ENCODE data around the gene LOXL3.
A peak's percentile ranks its signal among the peaks of the same experiment; 100 is the strongest.

The LOXL3 gene, protein sequence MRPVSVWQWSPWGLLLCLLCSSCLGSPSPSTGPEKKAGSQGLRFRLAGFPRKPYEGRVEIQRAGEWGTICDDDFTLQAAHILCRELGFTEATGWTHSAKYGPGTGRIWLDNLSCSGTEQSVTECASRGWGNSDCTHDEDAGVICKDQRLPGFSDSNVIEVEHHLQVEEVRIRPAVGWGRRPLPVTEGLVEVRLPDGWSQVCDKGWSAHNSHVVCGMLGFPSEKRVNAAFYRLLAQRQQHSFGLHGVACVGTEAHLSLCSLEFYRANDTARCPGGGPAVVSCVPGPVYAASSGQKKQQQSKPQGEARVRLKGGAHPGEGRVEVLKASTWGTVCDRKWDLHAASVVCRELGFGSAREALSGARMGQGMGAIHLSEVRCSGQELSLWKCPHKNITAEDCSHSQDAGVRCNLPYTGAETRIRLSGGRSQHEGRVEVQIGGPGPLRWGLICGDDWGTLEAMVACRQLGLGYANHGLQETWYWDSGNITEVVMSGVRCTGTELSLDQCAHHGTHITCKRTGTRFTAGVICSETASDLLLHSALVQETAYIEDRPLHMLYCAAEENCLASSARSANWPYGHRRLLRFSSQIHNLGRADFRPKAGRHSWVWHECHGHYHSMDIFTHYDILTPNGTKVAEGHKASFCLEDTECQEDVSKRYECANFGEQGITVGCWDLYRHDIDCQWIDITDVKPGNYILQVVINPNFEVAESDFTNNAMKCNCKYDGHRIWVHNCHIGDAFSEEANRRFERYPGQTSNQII

DNA sequence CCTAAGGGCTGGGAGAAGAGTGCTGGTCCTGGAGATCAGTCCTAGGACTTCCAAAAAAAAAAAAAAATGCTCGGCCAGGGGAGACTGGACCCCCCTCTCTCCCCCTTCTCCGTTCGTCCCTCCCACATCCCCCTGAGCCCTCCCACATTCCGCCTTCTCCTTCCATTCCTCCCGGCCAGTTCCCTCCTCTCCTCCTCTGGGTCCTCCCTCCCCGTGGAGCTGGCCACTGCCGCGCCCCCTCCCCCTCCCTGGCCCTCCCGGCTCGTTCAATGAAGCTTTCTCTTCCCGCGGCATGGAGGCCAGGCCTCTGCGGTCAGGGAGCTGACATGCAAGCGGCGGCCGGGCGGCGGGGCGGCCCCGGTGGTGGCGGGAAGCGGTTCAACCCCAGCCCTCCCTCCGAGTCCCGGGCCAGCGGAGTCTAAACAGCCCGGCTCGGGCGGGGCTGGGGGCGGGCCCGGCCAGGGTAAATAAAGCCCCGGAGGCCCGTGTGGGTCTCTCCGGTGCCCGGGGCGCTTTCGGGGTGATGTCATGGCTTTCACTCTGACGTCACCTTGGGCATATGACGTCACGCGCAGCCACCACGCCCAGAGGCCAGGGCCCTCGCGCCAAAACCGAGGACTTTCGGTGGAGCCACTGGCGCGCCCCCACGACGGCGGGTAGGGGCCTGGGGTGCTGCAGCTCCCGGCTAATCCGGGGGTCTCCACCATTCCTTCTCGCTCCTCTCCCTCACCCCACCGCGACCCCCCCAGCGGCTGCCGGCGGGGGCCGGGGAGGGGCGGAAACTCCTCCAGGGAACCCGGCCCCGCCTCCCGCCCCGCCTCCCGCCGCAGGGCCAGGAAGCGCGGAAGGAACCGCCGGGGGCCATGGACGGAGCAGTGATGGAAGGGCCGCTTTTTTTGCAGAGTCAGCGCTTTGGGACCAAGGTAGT is at the start of gene LOXL3, which contains the start of gene DOK1:
Gene LOXL3 (minus strand): TSS at position 51 of the 928 bp plus-strand sequence. CDS start 1,308 bp downstream, outside the sequence.
Gene DOK1 (plus strand): TSS at position 829 of the 928 bp plus-strand sequence. CDS start 35 bp downstream, at position 864.
- DNase-seq: peak; percentile 93

DNA sequence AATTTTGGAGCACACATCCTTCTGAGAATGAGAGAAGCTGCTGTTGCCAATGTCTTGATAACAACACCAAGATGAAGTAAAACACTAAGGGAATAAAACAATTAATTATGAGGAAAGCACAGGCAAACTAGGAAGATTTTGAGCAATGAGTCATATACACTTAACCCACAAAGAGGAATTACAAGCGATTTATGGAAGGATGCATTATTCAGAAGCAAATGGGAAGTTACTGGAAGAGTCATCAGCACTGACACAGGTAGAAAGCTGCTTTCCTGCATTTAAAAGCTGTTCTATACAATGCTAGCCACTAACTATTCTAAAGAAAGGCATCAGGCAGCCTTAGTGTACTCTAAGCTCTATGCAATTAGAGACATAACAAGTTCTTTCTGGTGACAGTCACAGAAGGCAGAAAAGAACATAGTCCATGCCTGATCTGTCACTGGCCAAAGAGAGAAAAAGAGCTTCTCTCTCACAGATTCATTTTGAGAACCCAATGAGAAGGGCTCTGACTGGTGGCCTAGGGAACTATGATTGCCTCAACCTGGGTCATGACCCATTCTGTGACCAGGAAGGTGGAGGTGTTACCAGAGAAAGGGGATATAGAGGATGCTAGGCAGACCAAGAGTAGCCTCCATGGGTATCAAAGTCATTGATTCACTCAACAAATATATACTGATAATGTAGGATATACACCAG is 49.0 kb upstream of the LOXL3 start:
- peak; percentile 69 for DNase-seq

DNA sequence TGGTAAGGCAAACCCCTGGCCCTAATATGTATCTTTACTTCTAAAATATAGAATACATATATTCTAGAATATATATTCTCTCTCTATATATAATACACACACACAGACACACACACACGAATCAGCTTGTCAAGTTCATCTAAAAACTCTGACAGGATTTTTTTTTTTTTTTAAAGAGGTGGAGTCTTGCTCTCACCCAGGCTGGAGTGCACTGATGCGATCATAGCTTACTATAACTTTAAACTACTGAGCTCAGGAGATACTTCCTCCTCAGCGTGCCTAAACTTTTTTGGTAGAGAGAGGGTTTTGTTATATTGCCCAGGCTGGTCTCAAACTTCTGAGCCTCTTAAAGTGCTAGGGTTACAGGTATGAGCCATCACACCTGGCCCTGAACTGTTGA is 45.9 kb upstream of the LOXL3 start:
- no peak for DNase-seq

DNA sequence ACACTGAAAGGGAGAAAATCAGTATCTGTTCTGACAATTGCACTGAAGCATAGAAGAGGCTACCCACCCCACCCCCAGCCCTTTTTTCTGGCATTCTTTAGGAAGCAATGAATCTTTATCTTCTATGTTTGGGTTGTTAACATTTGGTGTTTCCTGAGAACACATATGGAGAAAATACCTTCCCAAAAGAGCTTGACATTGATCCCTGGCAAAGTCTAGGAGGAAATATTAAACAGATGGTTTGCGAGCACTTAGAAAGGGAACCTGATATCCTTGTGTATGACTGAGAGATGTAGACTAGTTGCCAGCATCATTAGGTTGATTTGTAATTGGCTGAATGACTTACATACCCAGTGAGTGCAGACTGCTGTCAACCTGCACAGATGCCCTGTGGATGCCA is 43.7 kb upstream of the LOXL3 start:
- DNase-seq: no peak

DNA sequence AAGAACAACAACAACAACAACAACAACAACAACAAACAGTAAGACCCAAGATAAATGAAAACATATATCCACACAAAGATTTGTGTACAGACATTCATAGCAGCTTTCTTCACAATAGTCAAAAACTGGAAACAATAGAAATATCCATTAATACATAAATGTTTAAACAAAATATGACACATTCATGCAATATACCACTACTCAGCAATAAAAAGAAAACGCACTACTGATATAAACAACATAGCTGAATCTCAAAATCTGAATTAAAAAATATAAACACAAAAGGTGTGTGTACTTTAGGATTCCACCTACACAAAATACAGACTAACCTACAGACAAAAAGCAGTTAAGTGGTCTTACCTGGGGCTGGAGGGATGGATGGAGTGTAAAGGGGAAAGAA is 42.8 kb upstream of the LOXL3 start:
- no peak for DNase-seq

DNA sequence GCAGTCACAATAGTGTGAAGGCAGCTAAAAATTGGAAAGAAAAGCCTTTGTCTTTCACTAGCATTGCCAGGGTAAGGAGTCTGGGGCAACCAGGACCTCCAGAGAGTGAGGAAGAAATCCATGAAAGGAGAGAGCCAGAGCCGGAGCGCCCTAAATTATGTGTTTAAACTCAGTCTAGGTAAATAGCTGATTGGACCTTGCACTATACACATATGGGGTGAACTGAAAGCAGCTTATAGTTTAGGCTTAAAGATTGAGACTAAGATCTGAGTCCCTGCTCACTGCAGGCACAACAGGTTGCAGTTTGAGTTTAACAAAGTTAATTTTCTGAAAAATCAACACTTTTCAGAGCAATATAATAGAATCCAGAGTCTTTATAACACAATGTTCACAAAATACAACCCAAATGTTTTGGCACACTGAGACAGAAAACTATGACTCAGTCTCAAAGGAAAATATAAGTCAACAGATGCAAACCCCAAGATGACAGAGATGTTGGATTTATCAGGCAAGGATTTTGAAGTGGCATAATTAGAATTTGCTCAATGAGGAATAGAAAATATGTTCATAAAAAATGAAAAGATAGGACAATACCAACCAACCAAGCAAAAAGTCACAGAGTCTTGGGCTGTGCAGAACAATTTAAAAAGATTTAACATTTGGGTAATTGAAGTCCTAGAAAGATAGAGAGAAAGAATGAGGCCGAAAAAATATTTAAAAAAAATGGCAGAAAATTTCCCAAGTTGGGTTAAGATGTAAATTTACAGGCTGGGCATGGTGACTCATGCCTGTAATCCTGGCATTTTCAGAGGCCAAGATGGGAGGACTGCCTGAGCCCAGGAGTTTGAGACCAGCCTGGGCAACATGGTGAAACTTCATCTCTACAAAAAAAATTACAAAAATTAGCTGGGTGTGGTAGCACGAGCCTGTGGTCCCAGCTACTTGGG is 40.4 kb upstream of the LOXL3 start:
- DNase-seq: no peak

DNA sequence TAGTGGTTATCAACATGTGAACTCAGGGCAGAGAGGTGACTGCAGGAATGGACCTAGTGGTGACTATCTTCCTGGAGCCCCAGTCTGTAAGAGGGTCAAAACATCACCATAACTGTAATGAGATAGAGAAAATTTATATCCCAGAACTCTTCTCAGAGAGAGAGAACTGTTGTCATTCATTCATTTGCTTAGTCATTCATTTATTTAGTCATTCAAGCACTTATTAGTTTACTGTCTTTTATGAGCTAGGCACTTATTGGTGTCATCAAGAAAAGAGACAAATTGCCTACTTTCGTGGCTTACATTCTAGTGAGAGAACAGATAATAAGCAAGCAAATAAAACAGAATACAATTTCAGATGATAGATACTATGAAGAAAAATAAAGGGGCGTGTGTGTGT is 34.9 kb upstream of the LOXL3 start:
- DNase-seq: no peak

DNA sequence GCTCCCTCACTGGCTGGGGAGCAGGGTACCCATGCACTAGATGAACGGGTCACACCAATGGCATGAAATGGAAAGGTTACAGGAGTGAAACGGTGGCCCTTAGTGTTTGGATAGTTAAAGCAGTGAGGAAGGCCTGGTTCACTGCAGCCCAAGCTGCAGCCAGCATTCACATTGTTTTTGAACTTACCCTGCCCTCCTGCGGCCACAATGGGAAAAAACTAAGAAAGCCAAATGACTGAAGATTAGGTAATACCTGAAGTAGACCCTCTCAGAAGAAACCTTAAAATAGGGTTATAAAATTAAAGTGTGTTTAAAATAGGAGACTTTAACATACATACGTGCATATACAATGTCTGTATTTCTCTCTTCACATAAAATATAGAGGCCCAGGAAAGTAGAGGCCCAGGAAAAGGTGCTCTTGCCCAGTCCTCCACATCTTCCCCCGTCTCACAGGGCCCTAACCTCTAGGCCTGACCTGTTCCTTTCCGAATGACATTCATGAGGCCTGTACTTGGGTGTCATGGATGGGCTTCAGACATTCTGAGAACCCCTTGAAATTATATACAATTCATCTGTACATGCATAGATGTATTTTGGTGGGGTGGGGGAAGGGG is 34.0 kb upstream of the LOXL3 start:
- DNase-seq: peak; percentile 75

DNA sequence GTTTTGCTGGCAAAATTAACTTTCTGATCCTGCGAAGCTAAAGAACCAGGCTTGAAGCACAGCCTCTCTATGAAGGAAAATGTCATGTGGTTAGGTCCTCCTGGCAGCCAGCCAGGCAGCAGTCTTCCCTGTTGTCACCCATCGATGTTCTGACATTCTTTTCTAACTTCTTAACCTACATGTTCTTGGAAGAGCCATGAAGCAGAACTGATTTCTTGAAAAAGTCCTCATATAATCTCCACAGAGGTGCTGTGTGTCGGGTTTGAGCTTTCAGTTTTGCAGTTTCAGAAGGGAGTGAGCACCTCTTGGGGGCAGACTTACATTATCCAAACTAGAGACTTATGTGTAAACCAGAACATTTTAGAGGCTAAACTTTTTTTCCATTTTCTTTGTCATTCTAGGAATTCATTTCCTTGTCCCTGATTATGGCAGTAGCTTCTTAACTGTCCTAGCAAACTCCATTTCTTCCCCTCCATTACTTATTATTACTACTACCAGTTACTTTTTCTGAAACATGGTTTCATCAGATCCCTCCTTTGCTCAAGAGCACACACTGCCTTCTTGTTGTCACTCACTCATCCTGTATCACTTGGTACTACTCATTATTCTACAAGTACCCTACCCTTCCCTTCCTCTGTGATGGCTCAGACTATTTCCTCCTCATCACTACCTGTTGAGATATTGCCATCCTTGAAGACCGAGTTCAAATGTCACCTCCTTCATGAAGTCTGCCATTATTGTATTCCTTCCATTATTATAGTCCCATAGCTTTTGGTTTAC is 31.9 kb upstream of the LOXL3 start:
- no peak for DNase-seq

DNA sequence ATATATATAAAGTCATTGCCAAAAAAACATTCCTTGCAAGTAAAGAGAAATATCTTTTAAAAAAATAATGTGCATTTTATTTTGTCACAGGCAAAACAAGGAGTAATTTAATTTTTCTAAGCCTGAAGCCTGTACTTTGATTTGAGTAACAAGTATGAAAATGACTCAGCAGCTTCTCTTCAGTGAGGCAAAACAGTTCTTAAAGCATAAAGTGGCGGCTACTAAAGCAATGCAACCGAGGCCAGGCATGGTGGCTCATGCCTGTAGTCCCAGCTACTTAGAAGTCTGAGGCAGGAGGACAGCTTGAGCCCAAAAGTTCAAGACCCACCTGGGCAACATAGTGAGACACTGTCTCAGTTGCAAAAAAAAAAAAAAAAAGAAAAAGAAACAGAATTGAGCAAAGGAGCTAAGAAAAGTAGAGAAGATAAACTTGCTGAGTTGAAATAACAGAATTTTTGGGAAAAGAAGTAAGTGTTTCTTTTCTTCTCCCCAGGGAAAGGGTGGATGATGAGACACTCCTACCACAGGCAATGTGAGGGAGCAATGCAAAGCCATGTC is 30.4 kb upstream of the LOXL3 start:
- peak; percentile 63 for DNase-seq

DNA sequence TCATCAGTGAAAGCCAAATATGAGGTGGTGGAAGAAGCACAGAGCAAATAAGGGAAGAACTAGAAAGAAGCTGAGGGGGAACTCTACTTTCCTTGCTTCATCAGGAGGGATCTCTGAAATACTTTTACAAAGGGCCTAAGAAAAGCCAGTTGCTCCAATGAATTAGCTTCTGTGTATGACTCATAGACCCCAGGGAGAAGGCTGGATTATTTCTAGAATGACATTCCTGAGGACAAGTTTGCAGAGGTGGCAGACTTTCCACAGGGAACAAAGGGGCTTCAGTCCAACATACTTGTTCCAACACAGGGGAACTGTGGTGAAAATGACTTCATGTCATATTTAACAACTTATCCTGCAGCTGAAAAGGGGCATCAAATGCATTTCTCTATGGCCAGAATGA is 29.8 kb upstream of the LOXL3 start:
- peak; percentile 86 for DNase-seq

DNA sequence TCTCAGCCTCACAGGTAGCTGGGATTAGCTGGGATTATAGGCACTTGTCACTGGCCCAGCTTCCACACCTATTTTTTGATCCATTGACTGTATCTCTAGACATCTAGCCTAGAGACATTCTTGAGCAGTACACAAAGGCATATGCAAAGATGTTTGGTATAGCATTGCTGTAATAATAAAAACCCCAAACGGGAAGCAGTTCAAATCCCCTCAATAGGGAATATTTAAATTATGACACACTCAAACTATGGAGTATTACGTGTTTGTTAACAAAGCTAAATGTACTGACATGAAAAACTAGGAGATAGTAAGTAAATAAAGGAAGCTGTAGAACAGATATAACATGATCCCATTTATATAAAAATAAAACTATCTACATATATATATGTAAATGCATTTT is 28.4 kb upstream of the LOXL3 start:
- DNase-seq: no peak

DNA sequence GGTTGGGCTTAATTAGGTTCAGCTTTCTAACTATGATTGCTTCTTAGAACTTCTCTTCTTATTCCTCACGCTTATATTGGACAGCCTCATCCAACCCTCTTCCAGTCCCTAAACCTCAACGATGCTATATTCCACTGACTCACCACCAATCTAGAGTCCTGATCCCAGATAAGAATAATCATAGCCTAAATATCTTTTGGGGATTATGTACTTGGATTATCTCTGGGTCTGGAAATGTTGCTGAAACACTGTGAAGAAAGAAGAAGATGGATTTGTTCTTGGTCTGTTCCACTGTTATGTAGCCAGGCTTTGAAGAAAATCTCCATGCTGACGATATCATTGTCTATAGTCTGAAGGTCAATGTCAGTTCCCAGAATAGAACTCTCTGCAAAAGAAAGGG is 27.7 kb upstream of the LOXL3 start:
- DNase-seq: no peak

DNA sequence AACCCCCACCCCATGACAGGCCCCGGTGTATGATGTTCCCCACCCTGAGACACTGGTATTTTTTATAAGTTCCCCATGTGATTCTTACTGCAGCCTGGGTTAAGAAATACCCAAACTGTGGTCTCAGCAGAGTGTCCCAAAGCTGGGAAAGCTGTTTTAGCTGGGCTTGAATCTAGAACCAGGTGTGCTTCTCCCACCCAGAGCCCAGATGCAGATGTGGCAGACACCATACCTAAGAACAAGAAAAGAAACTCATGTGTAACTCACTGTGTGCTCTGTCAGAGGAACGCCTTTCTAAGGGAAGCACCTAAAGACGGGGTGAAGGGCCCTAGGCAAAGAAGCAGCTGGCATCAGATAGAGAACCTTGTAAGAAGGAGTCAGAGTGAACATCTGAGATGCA is 24.7 kb upstream of the LOXL3 start:
- no peak for DNase-seq

DNA sequence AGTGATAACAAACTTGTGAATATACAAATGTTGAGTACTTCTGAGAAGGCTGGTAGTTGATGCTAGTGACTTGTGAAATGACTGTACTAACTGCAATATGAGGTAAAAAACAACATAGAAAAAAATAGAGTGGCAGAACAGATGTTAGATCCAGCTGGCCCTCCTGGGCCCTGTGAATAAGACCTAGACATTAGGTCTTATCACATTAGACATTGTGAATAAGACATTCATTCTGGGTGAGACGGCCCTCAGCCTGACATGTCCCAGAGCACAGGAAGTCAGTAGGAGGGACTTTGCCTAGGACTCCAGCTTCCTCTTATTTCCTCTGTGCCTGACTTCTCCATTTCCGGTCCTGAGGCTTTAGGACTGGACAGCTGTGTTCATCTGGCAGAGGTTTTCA is 23.7 kb upstream of the LOXL3 start:
- peak; percentile 48 for DNase-seq

DNA sequence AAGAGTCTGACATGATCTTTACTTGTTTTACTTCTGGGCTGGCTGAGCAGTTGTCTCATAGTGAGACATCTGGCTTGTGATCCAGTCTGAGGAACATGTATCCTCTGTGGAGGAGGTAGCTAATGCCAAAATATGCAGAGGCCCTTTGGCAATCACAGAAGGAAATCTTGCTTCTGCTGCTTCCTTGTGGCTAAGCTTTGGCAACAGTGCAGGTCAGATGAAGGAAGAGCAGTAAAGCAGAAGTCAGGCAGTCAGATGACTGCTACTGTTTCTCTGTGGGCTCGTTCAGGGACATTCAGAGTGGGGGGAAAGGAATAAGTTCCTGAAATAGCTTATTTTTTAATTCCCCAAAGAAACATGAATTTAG is 23.1 kb upstream of the LOXL3 start:
- DNase-seq: peak; percentile 86

DNA sequence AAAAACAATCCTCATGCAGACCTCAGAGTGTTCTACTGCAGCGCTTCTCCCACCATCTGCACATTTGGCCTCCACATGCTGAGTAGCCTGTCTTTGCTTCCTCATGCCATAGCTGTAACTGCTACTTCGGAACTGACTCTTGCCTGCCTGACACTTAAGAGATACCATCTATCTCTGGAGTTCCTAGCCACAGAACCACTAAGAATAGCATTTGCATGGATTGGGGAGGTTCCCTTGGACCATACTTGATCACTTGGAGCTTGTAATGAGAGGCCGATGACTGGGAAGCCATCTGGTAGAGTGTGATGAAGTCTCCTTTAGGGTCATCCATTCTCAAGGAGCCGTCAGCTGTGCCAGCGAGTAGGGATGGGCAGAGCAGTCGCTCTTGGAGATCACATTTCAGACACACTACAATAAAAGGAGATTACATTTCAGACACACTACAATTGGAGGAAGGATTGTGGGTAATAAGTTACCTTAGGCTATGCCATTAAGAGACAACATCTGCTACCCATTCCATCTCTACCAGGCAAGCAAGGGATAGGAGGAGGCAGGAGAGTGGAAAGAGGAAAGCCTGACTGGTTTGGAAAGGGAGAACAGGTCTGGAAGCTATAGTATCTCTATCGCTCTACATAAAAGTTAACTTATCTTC is 22.6 kb upstream of the LOXL3 start:
- DNase-seq: peak; percentile 76

DNA sequence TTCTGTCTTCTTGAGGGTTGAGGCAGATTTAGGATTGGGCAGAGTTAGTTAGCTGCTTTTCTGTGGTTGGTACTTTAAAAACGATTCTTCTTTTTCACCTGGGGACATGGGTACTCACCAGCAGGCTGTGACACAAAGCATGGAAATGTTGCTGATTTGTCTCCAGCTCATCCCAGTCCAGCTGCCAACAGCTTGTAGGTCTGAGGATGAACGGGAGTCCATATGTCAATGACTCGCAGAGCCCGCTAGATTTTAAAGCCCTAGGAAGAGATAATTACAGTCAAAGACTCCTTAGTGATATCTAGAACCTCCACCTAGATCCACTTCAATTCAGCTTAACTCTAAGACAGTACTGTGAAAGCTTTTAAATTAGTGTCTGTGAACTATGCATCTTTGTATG is 21.6 kb upstream of the LOXL3 start:
- no peak for DNase-seq

All from fibroblast of skin of right biceps (primary cell).